ENCODE results near the gene CCL21. TPM values are rescaled to one million over a fixed set of nuclear protein-coding genes. Genes with fewer than 3 reads are reported as not detected.

Gene CCL21
- total RNA-seq, 1 experiment from 2014 or later: not detected

GRCh38 chr9:34686732-34687131 lies 23.2 kb downstream of the CCL21 start (continued):
- TF ChIP-seq FOXK1 (CRISPR knock-in tag; IDR thresholded peaks at IDR 0.05) (no peak), NFYB (CRISPR knock-in tag; conservative IDR thresholded peaks at IDR 0.05; ENCODE audit: low read depth) (no peak), MYBL2 (CRISPR knock-in tag; IDR thresholded peaks at IDR 0.05) (no peak), SMAD4 (CRISPR knock-in tag; IDR thresholded peaks at IDR 0.05) (no peak), ZNF263 (CRISPR knock-in tag; IDR thresholded peaks at IDR 0.05; ENCODE audit: low read depth) (no peak), USF1 (CRISPR knock-in tag; IDR thresholded peaks at IDR 0.05) (no peak)
- TF ChIP-seq, protein P1, sequence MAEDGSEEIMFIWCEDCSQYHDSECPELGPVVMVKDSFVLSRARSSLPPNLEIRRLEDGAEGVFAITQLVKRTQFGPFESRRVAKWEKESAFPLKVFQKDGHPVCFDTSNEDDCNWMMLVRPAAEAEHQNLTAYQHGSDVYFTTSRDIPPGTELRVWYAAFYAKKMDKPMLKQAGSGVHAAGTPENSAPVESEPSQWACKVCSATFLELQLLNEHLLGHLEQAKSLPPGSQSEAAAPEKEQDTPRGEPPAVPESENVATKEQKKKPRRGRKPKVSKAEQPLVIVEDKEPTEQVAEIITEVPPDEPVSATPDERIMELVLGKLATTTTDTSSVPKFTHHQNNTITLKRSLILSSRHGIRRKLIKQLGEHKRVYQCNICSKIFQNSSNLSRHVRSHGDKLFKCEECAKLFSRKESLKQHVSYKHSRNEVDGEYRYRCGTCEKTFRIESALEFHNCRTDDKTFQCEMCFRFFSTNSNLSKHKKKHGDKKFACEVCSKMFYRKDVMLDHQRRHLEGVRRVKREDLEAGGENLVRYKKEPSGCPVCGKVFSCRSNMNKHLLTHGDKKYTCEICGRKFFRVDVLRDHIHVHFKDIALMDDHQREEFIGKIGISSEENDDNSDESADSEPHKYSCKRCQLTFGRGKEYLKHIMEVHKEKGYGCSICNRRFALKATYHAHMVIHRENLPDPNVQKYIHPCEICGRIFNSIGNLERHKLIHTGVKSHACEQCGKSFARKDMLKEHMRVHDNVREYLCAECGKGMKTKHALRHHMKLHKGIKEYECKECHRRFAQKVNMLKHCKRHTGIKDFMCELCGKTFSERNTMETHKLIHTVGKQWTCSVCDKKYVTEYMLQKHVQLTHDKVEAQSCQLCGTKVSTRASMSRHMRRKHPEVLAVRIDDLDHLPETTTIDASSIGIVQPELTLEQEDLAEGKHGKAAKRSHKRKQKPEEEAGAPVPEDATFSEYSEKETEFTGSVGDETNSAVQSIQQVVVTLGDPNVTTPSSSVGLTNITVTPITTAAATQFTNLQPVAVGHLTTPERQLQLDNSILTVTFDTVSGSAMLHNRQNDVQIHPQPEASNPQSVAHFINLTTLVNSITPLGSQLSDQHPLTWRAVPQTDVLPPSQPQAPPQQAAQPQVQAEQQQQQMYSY (CRISPR knock-in tag; IDR thresholded peaks at IDR 0.05): no peak
- TF ChIP-seq, protein P2, sequence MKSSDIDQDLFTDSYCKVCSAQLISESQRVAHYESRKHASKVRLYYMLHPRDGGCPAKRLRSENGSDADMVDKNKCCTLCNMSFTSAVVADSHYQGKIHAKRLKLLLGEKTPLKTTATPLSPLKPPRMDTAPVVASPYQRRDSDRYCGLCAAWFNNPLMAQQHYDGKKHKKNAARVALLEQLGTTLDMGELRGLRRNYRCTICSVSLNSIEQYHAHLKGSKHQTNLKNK (CRISPR knock-in tag; IDR thresholded peaks at IDR 0.05): no peak
- TF ChIP-seq, protein P3, sequence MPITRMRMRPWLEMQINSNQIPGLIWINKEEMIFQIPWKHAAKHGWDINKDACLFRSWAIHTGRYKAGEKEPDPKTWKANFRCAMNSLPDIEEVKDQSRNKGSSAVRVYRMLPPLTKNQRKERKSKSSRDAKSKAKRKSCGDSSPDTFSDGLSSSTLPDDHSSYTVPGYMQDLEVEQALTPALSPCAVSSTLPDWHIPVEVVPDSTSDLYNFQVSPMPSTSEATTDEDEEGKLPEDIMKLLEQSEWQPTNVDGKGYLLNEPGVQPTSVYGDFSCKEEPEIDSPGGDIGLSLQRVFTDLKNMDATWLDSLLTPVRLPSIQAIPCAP (CRISPR knock-in tag; IDR thresholded peaks at IDR 0.05): no peak

- CTCF ChIA-PET: interaction anchor here (0.5 to 9.0 kb wide), 5 partner anchors 15 to 52 kb away, joined by 3 to 60 read pairs (median 3); no protein-coding TSS in a partner anchor
- ATAC-seq (no peak), DNase-seq (ENCODE audit: low spot score) (no peak)
- H3K4me1 Mint-ChIP-seq: peaks cover 16% of the 10 kb centered on the region
- no peaks in the 10 kb centered on the region for H3K9me3 Mint-ChIP-seq
- no peaks in the 10 kb centered on the region for H3K27me3 Mint-ChIP-seq (ENCODE audit: low read depth)
- POLR2A ChIA-PET: no interaction called here
- no peak for TF ChIP-seq OVOL2 (CRISPR knock-in tag; IDR thresholded peaks at IDR 0.05; ENCODE audit: borderline replicate concordance)
- TF ChIP-seq SP1 (CRISPR knock-in tag; conservative IDR thresholded peaks at IDR 0.05): no peak
- no peak for TF ChIP-seq ZBTB21 (CRISPR knock-in tag; IDR thresholded peaks at IDR 0.05; ENCODE audit: borderline replicate concordance)
- no peak for TF ChIP-seq CDX4 (CRISPR knock-in tag; IDR thresholded peaks at IDR 0.05; ENCODE audit: borderline replicate concordance)
- TF ChIP-seq, protein P4, sequence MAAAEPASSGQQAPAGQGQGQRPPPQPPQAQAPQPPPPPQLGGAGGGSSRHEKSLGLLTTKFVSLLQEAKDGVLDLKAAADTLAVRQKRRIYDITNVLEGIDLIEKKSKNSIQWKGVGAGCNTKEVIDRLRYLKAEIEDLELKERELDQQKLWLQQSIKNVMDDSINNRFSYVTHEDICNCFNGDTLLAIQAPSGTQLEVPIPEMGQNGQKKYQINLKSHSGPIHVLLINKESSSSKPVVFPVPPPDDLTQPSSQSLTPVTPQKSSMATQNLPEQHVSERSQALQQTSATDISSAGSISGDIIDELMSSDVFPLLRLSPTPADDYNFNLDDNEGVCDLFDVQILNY (CRISPR knock-in tag; IDR thresholded peaks at IDR 0.05): no peak
- no peak for TF ChIP-seq SMAD4 (CRISPR knock-in tag; IDR thresholded peaks at IDR 0.05)
- no peak for TF ChIP-seq IRF2 (CRISPR knock-in tag; IDR thresholded peaks at IDR 0.05; ENCODE audit: borderline replicate concordance, low read depth)
- TF ChIP-seq ZNF263 (CRISPR knock-in tag; IDR thresholded peaks at IDR 0.05; ENCODE audit: low read depth): no peak
- no peak for TF ChIP-seq CREM (CRISPR knock-in tag; IDR thresholded peaks at IDR 0.05)
- TF ChIP-seq HMGA2 (CRISPR knock-in tag; IDR thresholded peaks at IDR 0.05): no peak
- no peak for TF ChIP-seq EMX1 (CRISPR knock-in tag; IDR thresholded peaks at IDR 0.05)
- TF ChIP-seq ZNF232 (CRISPR knock-in tag; IDR thresholded peaks at IDR 0.05): no peak
- TF ChIP-seq, protein P5, sequence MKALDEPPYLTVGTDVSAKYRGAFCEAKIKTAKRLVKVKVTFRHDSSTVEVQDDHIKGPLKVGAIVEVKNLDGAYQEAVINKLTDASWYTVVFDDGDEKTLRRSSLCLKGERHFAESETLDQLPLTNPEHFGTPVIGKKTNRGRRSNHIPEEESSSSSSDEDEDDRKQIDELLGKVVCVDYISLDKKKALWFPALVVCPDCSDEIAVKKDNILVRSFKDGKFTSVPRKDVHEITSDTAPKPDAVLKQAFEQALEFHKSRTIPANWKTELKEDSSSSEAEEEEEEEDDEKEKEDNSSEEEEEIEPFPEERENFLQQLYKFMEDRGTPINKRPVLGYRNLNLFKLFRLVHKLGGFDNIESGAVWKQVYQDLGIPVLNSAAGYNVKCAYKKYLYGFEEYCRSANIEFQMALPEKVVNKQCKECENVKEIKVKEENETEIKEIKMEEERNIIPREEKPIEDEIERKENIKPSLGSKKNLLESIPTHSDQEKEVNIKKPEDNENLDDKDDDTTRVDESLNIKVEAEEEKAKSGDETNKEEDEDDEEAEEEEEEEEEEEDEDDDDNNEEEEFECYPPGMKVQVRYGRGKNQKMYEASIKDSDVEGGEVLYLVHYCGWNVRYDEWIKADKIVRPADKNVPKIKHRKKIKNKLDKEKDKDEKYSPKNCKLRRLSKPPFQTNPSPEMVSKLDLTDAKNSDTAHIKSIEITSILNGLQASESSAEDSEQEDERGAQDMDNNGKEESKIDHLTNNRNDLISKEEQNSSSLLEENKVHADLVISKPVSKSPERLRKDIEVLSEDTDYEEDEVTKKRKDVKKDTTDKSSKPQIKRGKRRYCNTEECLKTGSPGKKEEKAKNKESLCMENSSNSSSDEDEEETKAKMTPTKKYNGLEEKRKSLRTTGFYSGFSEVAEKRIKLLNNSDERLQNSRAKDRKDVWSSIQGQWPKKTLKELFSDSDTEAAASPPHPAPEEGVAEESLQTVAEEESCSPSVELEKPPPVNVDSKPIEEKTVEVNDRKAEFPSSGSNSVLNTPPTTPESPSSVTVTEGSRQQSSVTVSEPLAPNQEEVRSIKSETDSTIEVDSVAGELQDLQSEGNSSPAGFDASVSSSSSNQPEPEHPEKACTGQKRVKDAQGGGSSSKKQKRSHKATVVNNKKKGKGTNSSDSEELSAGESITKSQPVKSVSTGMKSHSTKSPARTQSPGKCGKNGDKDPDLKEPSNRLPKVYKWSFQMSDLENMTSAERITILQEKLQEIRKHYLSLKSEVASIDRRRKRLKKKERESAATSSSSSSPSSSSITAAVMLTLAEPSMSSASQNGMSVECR (CRISPR knock-in tag; IDR thresholded peaks at IDR 0.05; ENCODE audit: borderline replicate concordance): no peak
- TF ChIP-seq, protein P2 (CRISPR knock-in tag; IDR thresholded peaks at IDR 0.05): no peak
- TF ChIP-seq ZNF317 (CRISPR knock-in tag; IDR thresholded peaks at IDR 0.05; ENCODE audit: borderline replicate concordance, low read depth): no peak
- no peak overlapping the region for H3K27ac Mint-ChIP-seq
- no peak overlapping the region for H3K4me3 Mint-ChIP-seq
- H3K36me3 Mint-ChIP-seq: no peaks in the 10 kb centered on the region
Observed at GRCh38 chr9:34686231-34686630, 23.7 kb downstream of the CCL21 start.

All from WTC11 (cell line).